K562 (cell line): ENCODE data around the gene HOXA13. TPM values are rescaled to one million over a fixed set of nuclear protein-coding genes. Genes with fewer than 3 reads are reported as not detected.

Experiments used
- ARID2 ChIP-seq: fragments of 450-650 bp; IDR thresholded peaks from 2 replicates; pipeline ENCODE4 v1.6.1; 2017; ENCODE audit warnings: antibody characterized with exemption, mild to moderate bottlenecking
- BRF2 ChIP-seq: IDR thresholded peaks from 3 replicates; pipeline ENCODE4 v1.6.1; 2011; ENCODE audit warnings: borderline replicate concordance, mild to moderate bottlenecking; ENCODE audit not compliant: insufficient read length, insufficient read depth
- CBFB ChIP-seq: sonication (generic); formaldehyde crosslinking; IDR thresholded peaks from 2 replicates; pipeline ENCODE4 v1.4.0; 2020; ENCODE audit warnings: mild to moderate bottlenecking, missing genetic modification reagents
- CCAR2 ChIP-seq: fragments of 200-400 bp; formaldehyde crosslinking; IDR thresholded peaks from 2 replicates; pipeline ENCODE4 v1.6.1; 2017; ENCODE audit warnings: mild to moderate bottlenecking, low read depth, low read length
- ETS1 ChIP-seq: conservative IDR thresholded peaks from 2 replicates; pipeline ENCODE4 v1.6.1; 2011; ENCODE audit warnings: low read depth, mild to moderate bottlenecking, low read length; ENCODE audit not compliant: control insufficient read depth
- JUND ChIP-seq, 2 experiments: IDR thresholded peaks; 2 replicates in 1 of 2; 3 replicates in 1 of 2; pipeline ENCODE4 v1.6.1; 2011; ENCODE audit warnings: borderline replicate concordance in 2 of 2, low read depth in 2 of 2, low read length in 2 of 2, improper control_type of control experiment in 1 of 2, missing biosample characterization in 1 of 2, missing genetic modification characterization in 1 of 2, missing genetic modification reagents in 1 of 2
- NR4A1 ChIP-seq, 2 experiments: fragments of 250-450 bp in 1 of 2; fragments of 450-650 bp in 1 of 2; sonication (Bioruptor Pico) in 1 of 2; IDR thresholded peaks; 2 replicates each; pipeline versions ENCODE4 v1.4.0 to v1.6.1; 2016 to 2020; ENCODE audit warnings: mild to moderate bottlenecking in 2 of 2, missing compliant biosample characterization in 1 of 2, missing genetic modification characterization in 1 of 2, moderate library complexity in 1 of 2
- ZBTB40 ChIP-seq, 2 experiments: fragments of 450-650 bp in 1 of 2; sonication (generic) in 1 of 2; formaldehyde crosslinking in 1 of 2; IDR thresholded peaks; 2 replicates each; pipeline versions ENCODE4 v1.7.1 to v1.9.0; 2016 to 2022; ENCODE audit warnings: inconsistent platforms in 1 of 2, mild to moderate bottlenecking in 1 of 2, missing genetic modification reagents in 1 of 2
- ZHX1 ChIP-seq: fragments of 150-350 bp; conservative IDR thresholded peaks from 2 replicates; pipeline ENCODE4 v1.6.1; 2014; ENCODE audit warnings: low read length
- polyA plus RNA-seq, 8 experiments: library from polyadenylated mRNA; depleted of rRNA in 4 of 8; stranded (reverse) in 5 of 8; unstranded in 3 of 8; fragments of >200 nt; fragmentation: Nextera tagmentation in 2 of 8; fragmentation: Illumina TruSeq in 1 of 8; extraction: Ambion mirVana in 2 of 8; extraction: Trizol in 1 of 8; gene quantifications; 2 replicates each; pipeline versions ENCODE4 v1.2.1 to v1.2.3, GENCODE V29; 2011 to 2014; ENCODE audit warnings: inconsistent platforms in 1 of 8, missing spikeins in 1 of 8
- total RNA-seq, 7 experiments: library from RNA; depleted of rRNA in 6 of 7; stranded (reverse); fragments of >200 nt in 6 of 7; fragmentation: Illumina TruSeq in 2 of 7; extraction: Trizol in 2 of 7; gene quantifications; 2 replicates each; pipeline versions ENCODE4 v1.2.1 to v1.2.3, GENCODE V29; 2011 to 2021; ENCODE audit warnings: low replicate concordance in 1 of 7

Gene HOXA13
- total and polyA plus RNA-seq, 9 of the 15 experiments (the other 6 are each of a cell fraction or from before 2014, with no cell fraction given): not detected

GRCh38 chr7:27247000-27247399 is 47.1 kb upstream of the HOXA13 start (continued):
- TF ChIP-seq ZBTB40 (IDR thresholded peaks at IDR 0.05): no peak
- no peak for TF ChIP-seq ZBTB40 (CRISPR knock-in tag; IDR thresholded peaks at IDR 0.05)
- TF ChIP-seq JUND (IDR thresholded peaks at IDR 0.05; ENCODE audit: borderline replicate concordance, low read depth, low read length): no peak
- no peak for TF ChIP-seq JUND (tag; IDR thresholded peaks at IDR 0.05; ENCODE audit: borderline replicate concordance, low read depth, low read length)
- TF ChIP-seq NR4A1 (CRISPR knock-in tag; IDR thresholded peaks at IDR 0.05): no peak
- TF ChIP-seq NR4A1 (tag; IDR thresholded peaks at IDR 0.05): no peak
- TF ChIP-seq ZHX1: no peak
- TF ChIP-seq ETS1: no peak
- TF ChIP-seq CBFB (CRISPR knock-in tag): no peak
- TF ChIP-seq CCAR2: no peak
- no peak for TF ChIP-seq ARID2
- TF ChIP-seq BRF2: no peak
